ENCODE measurements around the gene MBNL2. TPM values are rescaled to one million over a fixed set of nuclear protein-coding genes. Genes with fewer than 3 reads are reported as not detected.

The MBNL2 gene
- total and polyA plus RNA-seq, 2 of the 13 experiments (the other 11 are each of a cell fraction or from before 2014, with no cell fraction given), result 30.8 to 59.0 TPM

DNA sequence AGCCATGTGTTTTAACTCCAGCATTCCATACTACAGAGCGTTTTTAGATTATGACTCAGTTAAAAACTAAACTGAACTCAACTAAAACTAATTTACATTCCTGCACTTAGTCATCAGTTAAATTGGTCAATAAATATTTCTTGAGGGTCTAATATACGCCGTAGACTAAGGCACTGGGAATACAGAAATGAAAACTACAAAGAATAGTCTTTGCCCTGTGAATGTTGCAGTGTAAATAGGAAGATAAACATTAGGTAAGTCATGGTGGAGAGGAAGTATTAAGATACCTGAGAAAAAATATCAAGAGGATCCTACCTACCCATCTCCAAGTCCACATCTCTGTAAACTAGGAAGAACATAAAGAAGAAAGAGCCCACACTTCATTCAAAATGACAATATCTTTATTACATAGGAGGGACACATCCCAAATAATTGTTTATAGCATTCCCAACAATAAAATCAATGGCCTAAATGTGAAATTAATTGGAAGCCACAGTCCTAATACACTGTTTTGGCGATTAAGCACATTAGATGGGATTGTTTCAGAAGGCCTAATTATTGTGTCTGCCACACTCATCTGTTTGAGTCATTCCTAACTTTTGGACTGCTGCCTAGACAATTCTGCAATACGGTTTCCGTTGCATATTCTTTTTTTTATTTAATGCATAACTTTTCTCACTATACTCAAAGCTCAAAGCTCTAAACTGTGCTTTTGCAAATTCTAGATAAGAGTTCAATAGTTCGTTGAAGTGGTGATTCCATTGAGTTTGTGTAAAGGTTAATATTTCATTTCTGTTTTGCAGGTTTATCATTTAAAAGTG is 52.9 kb downstream of the MBNL2 start (continued):
- TF ChIP-seq SRSF9 (IDR thresholded peaks at IDR 0.05; ENCODE audit: borderline replicate concordance, insufficient read depth, low read depth, low read length, poor library complexity, severe bottlenecking), result no peak
- TF ChIP-seq ARNT2 (CRISPR knock-in tag; IDR thresholded peaks at IDR 0.05; ENCODE audit: low read depth), result no peak
- TF ChIP-seq, protein P1, sequence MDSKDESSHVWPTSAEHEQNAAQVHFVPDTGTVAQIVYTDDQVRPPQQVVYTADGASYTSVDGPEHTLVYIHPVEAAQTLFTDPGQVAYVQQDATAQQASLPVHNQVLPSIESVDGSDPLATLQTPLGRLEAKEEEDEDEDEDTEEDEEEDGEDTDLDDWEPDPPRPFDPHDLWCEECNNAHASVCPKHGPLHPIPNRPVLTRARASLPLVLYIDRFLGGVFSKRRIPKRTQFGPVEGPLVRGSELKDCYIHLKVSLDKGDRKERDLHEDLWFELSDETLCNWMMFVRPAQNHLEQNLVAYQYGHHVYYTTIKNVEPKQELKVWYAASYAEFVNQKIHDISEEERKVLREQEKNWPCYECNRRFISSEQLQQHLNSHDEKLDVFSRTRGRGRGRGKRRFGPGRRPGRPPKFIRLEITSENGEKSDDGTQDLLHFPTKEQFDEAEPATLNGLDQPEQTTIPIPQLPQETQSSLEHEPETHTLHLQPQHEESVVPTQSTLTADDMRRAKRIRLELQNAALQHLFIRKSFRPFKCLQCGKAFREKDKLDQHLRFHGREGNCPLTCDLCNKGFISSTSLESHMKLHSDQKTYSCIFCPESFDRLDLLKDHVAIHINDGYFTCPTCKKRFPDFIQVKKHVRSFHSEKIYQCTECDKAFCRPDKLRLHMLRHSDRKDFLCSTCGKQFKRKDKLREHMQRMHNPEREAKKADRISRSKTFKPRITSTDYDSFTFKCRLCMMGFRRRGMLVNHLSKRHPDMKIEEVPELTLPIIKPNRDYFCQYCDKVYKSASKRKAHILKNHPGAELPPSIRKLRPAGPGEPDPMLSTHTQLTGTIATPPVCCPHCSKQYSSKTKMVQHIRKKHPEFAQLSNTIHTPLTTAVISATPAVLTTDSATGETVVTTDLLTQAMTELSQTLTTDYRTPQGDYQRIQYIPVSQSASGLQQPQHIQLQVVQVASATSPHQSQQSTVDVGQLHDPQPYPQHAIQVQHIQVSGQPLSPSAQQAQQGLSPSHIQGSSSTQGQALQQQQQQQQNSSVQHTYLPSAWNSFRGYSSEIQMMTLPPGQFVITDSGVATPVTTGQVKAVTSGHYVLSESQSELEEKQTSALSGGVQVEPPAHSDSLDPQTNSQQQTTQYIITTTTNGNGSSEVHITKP (CRISPR knock-in tag; IDR thresholded peaks at IDR 0.05; ENCODE audit: low read depth), result no peak
- TF ChIP-seq, protein P2, sequence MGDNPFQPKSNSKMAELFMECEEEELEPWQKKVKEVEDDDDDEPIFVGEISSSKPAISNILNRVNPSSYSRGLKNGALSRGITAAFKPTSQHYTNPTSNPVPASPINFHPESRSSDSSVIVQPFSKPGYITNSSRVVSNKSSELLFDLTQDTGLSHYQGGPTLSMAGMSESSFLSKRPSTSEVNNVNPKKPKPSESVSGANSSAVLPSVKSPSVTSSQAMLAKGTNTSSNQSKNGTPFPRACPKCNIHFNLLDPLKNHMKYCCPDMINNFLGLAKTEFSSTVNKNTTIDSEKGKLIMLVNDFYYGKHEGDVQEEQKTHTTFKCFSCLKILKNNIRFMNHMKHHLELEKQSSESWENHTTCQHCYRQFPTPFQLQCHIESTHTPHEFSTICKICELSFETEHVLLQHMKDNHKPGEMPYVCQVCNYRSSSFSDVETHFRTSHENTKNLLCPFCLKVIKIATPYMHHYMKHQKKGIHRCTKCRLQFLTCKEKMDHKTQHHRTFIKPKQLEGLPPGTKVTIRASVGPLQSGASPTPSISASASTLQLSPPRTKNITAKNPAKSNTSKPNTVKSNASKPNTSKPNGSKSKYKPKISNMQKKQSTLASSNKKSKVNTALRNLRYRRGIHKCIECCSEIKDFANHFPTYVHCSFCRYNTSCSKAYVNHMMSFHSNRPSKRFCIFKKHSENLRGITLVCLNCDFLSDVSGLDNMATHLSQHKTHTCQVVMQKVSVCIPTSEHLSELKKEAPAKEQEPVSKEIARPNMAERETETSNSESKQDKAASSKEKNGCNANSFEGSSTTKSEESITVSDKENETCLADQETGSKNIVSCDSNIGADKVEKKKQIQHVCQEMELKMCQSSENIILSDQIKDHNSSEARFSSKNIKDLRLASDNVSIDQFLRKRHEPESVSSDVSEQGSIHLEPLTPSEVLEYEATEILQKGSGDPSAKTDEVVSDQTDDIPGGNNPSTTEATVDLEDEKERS (CRISPR knock-in tag; IDR thresholded peaks at IDR 0.05), result no peak
- no peak for TF ChIP-seq ZNF235 (CRISPR knock-in tag; IDR thresholded peaks at IDR 0.05; ENCODE audit: borderline replicate concordance)
- no peak for TF ChIP-seq SP2 (CRISPR knock-in tag; IDR thresholded peaks at IDR 0.05)
- TF ChIP-seq, protein P3, sequence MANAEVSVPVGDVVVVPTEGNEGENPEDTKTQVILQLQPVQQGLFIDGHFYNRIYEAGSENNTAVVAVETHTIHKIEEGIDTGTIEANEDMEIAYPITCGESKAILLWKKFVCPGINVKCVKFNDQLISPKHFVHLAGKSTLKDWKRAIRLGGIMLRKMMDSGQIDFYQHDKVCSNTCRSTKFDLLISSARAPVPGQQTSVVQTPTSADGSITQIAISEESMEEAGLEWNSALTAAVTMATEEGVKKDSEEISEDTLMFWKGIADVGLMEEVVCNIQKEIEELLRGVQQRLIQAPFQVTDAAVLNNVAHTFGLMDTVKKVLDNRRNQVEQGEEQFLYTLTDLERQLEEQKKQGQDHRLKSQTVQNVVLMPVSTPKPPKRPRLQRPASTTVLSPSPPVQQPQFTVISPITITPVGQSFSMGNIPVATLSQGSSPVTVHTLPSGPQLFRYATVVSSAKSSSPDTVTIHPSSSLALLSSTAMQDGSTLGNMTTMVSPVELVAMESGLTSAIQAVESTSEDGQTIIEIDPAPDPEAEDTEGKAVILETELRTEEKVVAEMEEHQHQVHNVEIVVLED (CRISPR knock-in tag; IDR thresholded peaks at IDR 0.05; ENCODE audit: borderline replicate concordance), result no peak
- TF ChIP-seq, protein P4, sequence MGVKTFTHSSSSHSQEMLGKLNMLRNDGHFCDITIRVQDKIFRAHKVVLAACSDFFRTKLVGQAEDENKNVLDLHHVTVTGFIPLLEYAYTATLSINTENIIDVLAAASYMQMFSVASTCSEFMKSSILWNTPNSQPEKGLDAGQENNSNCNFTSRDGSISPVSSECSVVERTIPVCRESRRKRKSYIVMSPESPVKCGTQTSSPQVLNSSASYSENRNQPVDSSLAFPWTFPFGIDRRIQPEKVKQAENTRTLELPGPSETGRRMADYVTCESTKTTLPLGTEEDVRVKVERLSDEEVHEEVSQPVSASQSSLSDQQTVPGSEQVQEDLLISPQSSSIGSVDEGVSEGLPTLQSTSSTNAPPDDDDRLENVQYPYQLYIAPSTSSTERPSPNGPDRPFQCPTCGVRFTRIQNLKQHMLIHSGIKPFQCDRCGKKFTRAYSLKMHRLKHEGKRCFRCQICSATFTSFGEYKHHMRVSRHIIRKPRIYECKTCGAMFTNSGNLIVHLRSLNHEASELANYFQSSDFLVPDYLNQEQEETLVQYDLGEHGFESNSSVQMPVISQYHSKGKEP (CRISPR knock-in tag; IDR thresholded peaks at IDR 0.05), result no peak
- TF ChIP-seq ZNF672 (CRISPR knock-in tag; IDR thresholded peaks at IDR 0.05), result no peak
- no peak for TF ChIP-seq YEATS2 (CRISPR knock-in tag; IDR thresholded peaks at IDR 0.05; ENCODE audit: borderline replicate concordance)
- TF ChIP-seq ZNF564 (CRISPR knock-in tag; IDR thresholded peaks at IDR 0.05), result no peak
- peak; percentile 32; the same call in 1 of the 2 replicates for TF ChIP-seq KAT8 (CRISPR knock-in tag; IDR thresholded peaks at IDR 0.05)
- peak; percentile 47 for TF ChIP-seq SKI (IDR thresholded peaks at IDR 0.05; ENCODE audit: partially characterized antibody)
- TF ChIP-seq DRAP1 (CRISPR knock-in tag; IDR thresholded peaks at IDR 0.05), result peak; percentile 38; the same call in 1 of the 2 replicates
- no peak for TF ChIP-seq TEF (CRISPR knock-in tag; IDR thresholded peaks at IDR 0.05)
- TF ChIP-seq HNRNPLL (IDR thresholded peaks at IDR 0.05; ENCODE audit: low read depth, low read length, poor library complexity, severe bottlenecking), result no peak
